Urothelium cell line (cell line): ENCODE results near the gene JCHAIN.
"Not testable (repeated sequence)": the region's sequence is repeated elsewhere in the genome, so short reads cannot be mapped to it uniquely, and the experiment has no call there.

Experiments
- DNase-seq: peaks from one replicate; pipeline ENCODE4 v3.0.0; 2011; ENCODE audit warnings: low spot score, mixed read lengths
- FAIRE-seq: peaks from 2 replicates; lab custom pipeline; 2011; peaks lifted over from hg19 to GRCh38; lab: Jason Lieb, UNC

Gene JCHAIN

GRCh38 chr4:70666369-70666768 lies at the start of gene JCHAIN:
Gene JCHAIN, minus strand, starts transcription at chr4:70666508. Its CDS starts 18 bp downstream, at chr4:70666490.
- FAIRE-seq (no peak), DNase-seq (no peak)

DNA sequence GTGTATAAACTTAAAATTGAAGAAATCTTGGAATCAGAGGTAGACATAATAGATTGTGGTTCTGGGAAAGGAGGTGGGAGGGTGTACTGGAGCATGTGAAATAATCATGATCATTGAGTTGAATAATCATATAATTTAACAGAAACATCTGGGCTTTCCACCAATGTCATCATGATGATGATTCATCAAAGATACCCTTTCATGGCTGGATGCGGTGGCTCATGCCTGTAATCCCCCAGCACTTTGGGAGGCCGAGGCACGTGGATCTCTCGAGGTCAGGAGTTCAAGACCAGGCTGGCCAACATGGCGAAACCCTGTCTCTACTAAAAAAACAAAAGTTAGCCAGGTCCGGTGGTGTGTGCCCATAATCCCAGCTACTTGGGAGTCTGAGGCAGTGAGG lies 48.8 kb upstream of the JCHAIN start:
- no peak for FAIRE-seq
- no peak for DNase-seq

DNA sequence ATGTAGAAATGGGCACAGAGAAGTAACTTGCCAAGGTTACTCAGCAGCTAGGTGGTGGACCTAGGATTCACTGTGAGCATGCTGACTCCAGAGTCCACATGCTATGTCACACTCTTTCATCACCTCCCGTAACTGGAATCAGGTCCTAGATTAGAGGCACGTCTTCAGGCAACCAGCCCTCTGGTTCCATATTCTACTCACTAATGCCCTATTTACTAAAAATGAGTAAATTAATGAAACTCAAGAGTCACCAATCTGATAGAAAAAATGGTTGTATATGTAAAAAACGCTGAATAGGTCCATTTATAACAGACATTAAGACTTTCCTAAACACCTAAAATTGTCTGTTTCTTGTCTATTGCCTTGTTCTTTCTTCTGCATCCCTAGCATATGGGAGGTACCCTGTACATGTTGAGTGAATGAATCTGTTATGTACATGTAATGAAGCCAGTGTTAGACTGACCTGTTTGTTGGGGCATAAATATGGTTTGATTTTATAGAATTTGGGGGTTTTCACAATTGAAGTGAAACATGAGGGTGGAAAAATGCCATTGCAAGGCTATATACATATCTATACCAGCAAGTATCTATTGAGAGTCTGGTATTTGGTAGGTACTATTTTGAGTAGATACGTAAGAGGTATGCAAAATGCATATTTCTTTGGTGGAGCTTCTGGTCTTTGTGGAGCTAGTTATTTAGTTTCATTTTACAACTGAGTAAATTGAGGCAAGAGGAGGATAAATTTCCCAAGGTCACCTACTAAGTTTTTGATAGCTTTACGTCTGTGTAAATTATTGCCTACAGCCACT lies 48.0 kb upstream of the JCHAIN start:
- FAIRE-seq, result no peak
- DNase-seq, result no peak

DNA sequence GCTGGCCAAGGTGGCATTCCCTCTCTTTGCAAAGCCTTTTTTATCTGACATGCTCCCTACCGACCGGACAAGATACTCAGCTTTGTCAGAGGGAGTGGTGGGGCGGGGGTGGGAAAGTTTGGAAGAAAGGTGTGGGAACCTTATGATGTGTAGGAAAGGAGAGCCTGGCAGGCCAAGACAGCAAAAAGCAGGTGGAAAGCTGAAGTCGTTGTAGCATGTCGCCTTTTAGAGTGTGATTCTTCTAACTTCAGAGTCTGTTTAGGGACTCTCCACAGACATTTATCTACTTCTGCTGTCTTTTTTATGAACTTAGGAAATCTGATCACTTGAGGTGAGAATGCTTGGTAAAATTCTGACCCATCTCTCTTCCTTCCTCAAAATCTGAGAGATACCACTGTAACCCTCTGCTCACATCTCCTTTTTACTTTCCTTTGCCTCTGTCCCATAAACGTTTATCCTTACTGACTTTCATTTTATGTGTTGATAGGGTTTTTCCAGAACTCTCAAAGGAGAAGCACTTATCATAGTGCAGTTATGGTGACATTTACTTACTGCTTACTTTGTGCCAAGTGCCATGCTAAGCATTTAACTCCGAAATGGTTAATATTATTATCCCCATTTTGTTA lies 47.3 kb upstream of the JCHAIN start:
- no peak for FAIRE-seq

DNA sequence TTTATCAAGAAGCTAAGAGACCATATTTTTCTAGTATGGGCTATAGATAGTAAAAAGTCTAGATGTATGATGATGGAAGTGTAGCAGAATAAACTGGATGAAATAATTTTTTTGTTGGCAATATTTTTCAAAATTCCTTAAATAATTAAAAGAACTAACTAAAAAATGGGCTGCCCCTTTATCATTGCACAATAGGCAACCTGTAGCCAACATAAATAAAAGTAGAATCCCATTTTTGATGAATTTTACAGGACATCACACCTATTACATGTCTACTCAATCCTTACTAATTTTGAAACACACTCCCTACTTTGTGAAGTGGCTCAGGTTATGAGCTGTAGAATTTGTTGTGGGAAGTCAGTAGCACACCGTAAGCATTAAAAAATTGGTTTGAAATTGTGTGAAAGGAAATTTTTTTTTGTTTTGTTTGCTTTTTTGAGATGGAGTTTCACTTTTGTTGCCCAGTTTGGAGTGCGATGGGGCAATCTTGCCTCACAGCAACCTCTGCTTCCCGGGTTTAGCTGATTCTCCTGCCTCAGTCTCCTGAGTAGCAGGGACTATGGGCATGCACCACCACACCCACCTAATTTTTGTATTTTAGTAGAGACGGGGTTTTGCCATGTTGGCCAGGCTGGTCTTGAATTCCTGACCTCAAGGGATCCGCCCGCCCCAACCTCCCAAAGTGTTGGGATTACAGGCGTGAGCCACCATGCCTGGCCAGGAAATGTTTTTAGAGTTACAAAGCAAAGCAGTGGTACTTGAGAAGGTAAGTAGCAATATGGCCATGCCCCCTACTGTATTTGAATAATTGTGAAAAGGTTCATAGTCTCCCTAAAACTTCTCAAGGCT lies 46.5 kb upstream of the JCHAIN start:
- DNase-seq (no peak), FAIRE-seq (no peak)

More for the DNA sequence above, 47.3 kb upstream of the JCHAIN start:
- DNase-seq, result no peak

DNA sequence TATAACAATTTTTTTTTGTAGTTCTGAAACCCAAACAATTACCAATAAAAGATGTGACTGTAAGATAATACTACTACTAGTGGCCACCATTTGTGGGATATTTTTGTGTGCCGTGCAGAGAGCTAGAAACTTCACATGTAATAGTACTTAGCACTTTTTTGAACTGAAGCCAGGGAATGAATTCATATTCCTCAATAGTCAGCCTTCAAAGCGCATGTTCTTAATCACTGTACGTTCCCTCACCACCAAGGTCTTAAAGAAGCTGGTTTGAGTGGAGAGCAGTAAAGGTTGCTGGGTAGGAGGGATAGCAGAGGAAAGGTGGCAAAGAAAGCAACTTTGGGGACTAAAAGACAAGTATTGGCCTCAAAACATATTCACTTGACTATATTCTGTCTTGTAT lies 45.8 kb upstream of the JCHAIN start:
- DNase-seq, result no peak
- no peak for FAIRE-seq

GRCh38 chr4:70711599-70711998 lies 45.3 kb upstream of the JCHAIN start:
- DNase-seq (no peak), FAIRE-seq (no peak)

GRCh38 chr4:70709611-70710205 lies 43.4 kb upstream of the JCHAIN start:
- FAIRE-seq (no peak), DNase-seq (no peak)

DNA sequence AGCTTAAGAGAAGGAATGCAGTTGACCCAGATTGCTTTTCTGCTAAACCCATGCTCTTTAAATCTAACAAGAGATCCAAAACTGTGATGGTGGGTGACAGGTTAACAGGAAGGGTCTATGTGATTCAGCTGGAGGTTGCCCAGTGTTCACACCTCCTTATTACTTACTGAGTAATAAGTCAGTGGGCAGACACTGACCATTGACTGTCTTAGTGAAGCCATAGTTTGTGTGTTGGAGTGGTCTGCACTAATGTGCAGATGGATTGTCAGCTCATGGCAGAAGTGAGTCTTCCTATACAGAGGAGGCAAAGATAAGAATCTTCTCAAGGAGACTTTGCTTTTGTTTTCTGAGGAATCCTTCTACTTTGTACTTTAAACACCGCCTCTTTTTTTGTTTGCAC lies 40.2 kb upstream of the JCHAIN start:
- no peak for FAIRE-seq
- no peak for DNase-seq

DNA sequence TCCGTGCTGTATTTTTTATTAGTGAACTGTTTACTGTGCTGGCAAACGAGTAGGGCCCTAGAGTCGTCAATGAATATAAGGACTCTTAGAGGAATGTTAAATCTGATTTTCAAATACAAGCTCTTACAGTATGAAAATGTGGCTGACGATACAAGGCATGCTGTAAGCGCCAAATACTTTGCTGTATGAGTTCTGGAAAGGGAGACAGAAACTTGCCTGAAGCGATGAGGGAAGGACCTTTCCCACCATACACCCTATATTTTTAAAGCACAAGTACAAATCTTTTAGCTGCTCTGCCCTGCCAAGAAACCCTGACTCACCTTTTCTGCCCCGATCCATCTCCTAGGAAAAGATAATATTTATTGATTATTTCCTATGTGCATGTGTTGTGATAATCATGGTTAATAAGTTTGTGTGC lies 39.7 kb upstream of the JCHAIN start:
- FAIRE-seq (no peak), DNase-seq (no peak)

GRCh38 chr4:70705183-70706043 lies 39.1 kb upstream of the JCHAIN start:
- FAIRE-seq (no peak), DNase-seq (peak; percentile 87)

DNA sequence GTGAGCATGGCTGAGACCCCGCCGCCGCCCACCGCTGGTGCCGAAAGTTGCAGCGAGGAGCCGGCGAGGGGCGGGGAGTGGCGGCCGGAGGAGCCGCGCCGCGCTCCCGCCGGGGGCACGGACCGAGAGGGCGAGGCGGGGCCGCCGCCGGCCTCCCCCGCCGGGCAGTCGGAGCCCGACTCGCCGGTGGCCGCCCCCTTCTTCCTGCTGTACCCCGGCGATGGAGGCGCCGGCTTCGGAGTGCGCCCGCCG lies 38.5 kb upstream of the JCHAIN start:
- FAIRE-seq (no peak), DNase-seq (no peak)

- peak; percentile 94 for DNase-seq
These were observed 38.1 kb upstream of the JCHAIN start for GRCh38 chr4:70704215-70704930.

GRCh38 chr4:70703619-70704214 lies 37.4 kb upstream of the JCHAIN start:
- no peak for FAIRE-seq
- DNase-seq, result no peak

More at GRCh38 chr4:70704215-70704930, 38.1 kb upstream of the JCHAIN start:
- FAIRE-seq, result peak; percentile 79

- not testable (repeated sequence) for FAIRE-seq
These were observed 36.3 kb upstream of the JCHAIN start for GRCh38 chr4:70702592-70702991.

GRCh38 chr4:70701271-70701670 lies 35.0 kb upstream of the JCHAIN start:
- no peak for FAIRE-seq
- DNase-seq, result no peak

More at GRCh38 chr4:70702592-70702991, 36.3 kb upstream of the JCHAIN start:
- not testable (repeated sequence) for DNase-seq

GRCh38 chr4:70700712-70701111 lies 34.4 kb upstream of the JCHAIN start:
- DNase-seq, result no peak
- no peak for FAIRE-seq

- FAIRE-seq, DNase-seq: not testable (repeated sequence)
These were observed 32.1 kb upstream of the JCHAIN start for GRCh38 chr4:70698435-70698834.

GRCh38 chr4:70694633-70695032 lies 28.3 kb upstream of the JCHAIN start:
- DNase-seq, FAIRE-seq: not testable (repeated sequence)
